ENCODE data around the gene NDUFAF2.
"Not testable (repeated sequence)": the region's sequence is repeated elsewhere in the genome, so short reads cannot be mapped to it uniquely, and the experiment has no call there.

NDUFAF2 gene

DNA sequence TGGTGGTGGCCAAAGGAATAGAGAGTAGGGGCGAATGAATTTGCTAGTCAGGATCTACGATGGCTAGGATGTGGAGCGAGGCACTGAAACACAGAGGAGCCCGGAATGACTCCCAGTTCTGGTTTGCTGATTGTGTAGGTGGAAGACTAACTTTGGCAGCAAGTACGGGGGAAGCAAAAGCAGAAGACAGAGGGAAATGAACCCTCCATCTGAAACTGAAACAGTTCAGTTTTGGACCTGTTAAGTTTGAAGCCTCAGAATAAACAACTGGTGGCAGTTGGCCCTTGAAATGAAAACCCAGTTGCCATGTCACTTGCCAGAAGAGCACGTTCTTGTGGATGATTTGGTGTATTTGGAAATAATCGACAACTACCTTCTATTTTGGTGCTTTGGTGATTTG lies 232.7 kb downstream of the NDUFAF2 start:
- no peak for DNase-seq (ENCODE audit: low read depth in 3 of 3)

DNA sequence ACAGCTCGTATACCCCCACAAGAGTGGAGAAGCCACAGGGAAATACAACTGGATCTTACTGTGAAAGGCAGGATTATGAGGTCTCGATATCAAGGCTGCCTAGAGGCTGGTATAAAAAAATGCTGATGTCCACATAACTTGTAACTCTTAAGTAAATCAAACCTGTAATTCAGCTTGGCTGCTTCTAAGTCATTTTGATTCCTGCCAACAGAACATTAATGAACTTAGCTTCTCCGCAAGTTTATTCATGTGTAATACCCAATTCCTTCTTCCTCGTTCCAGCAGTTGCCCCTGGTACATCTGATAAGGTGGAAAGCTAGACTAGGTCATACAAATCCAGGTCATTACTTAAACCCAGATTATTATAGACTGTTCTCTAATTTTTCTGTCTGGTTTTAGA lies 233.7 kb downstream of the NDUFAF2 start:
- no peak for DNase-seq (ENCODE audit: low read depth in 3 of 3)

DNA sequence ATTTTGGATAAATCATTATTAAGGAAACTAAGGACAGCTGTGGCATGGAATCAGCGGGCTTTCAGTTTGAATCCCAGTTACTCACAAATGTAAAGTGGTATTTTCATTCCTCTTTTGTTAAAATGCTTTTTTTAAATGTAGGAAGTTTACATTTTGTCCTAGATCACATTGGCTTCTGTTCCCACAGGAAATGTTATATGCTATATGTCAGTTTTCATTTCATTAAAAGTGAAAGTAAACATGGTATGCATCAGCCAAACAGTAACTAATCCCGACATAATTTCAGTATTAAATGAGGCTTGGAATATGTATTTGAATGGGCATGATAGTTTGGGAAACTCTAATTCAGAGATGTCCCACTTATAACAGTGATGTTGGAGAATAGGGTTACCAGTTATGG lies 235.9 kb downstream of the NDUFAF2 start:
- DNase-seq (ENCODE audit: low read depth in 3 of 3), result no peak

DNA sequence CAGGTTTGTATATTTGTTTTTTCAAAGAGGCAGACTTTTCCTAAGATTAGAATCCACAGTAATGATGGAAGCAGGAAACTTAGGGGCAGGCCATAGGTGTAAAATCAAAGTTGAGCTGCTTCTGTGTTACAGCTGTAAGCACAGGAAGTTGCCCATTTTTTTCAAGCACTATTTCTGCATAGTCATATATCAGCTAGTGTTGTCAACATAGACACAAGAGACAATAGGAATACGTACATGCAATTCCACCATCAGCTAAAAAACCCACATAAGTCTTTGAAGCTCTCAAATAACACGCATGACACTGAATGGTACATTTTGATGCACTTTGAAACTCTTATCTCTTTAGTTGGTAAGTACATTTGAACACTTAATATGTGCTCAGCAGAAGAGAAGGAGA lies 237.4 kb downstream of the NDUFAF2 start:
- DNase-seq (ENCODE audit: low read depth in 3 of 3), result no peak

DNA sequence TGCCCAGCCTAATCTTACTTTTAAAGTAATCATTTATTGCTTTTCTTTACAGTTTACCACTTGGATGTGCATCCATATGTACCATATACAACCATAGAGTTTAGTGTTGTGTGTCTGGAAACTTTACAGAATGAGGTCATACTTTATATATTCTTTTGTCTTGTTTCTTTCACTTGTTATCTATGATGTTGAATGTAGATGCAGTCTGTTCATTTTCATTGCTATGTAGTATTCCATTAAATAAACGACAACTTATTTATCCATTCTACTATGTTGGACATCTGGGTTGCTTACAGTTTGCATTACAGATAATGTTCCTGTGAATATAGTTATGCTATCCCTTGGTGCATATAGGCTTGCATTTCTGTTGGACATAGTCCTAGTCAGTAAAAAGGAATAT lies 238.5 kb downstream of the NDUFAF2 start:
- DNase-seq (ENCODE audit: low read depth in 3 of 3), result no peak

DNA sequence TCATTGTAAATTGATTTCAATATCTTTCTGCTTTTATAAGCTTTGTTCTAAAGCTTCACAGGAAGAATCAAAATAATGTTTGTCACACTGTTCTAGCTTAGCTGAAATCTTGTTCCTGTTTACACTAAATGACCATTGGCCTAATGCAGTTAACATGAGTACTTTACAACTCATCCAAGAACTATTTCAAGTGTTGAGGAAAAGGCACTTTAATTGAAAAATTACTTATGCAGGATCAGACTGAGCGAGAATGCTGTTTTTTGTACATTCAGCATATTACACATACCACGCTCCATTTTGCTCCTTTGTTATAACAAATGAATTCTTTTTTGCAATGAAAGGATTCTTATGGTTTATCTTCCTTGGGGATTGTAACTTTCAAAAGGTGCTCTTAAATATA lies 239.7 kb downstream of the NDUFAF2 start:
- no peak for DNase-seq (ENCODE audit: low read depth in 3 of 3)

DNA sequence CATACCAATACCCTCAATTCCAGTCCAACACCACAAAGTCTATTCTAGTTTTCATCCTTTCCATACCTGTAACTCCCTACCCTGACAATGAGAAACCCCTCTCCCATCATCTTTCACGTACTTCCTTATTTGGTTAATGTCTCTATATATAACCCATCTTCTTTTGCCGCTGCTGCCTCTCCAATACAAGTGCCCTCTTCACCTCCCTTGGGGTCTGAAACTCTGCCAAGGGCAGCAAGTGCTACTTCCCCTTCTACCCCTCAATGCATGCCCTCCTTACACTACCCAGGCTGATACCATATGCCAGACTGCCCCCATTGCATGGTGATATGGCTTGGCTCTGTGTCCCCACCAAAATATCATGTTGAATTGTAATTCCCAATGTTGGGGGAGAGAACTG lies 241.6 kb downstream of the NDUFAF2 start:
- no peak for DNase-seq (ENCODE audit: low read depth in 3 of 3)

DNA sequence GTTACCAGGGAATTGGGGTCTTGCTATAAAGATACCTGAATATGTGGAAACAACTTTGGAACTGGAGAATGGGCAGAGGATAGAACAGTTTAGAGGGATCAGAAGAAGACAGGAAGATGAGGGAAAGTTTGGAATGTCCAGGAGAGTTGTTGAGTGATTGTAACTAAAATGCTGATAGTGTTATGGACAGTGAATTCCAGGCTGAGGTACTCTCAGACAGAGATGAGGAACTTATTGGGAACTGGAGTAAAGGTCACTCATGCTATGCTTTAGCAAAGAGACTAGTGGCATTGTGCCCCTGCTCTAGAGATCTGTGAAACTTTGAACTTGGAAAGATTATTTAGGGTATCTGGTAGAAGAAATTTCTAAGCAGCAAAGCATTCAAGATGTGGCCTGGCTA lies 242.3 kb downstream of the NDUFAF2 start:
- not testable (repeated sequence) for DNase-seq (ENCODE audit: low read depth in 3 of 3)

DNA sequence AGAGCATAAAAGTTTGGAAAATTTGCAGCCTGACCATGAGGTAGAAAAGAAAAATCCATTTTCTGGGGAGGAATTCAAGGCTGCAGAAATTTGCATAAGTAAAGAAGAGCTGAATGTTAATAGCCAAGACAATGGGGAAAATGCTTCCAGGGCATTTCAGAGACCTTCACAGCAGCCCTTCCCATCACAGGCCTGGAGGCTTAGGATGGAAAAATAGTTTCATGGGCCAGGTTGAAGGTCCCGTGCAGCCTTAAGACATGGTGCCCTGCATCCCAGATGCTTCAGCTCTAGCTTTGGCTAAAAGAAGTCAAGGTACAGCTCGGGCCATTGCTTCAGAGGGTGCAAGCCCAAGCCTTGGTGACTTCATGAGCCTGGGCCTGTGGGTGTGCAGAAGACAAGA lies 242.8 kb downstream of the NDUFAF2 start:
- DNase-seq (ENCODE audit: low read depth in 3 of 3), result not testable (repeated sequence)

DNA sequence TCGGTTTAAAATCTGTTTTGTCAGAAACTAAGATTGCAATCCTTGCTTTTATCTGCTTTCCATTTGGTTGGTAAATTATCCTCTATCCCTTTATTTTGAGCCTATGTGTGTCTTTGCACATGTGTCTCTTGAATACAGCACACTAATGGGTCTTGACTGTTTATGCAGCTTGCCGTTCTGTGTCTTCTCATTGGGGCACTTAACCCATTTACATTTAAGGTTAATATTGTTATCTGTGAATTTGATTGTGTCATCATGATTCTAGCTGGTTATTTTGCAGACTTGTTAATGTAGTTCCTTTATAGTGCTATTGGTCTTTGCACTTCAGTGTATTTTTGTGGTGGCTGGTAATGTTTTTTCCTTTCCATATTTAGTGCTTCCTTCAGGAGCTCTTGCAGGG lies 253.6 kb downstream of the NDUFAF2 start:
- DNase-seq (ENCODE audit: low read depth in 3 of 3), result no peak

DNA sequence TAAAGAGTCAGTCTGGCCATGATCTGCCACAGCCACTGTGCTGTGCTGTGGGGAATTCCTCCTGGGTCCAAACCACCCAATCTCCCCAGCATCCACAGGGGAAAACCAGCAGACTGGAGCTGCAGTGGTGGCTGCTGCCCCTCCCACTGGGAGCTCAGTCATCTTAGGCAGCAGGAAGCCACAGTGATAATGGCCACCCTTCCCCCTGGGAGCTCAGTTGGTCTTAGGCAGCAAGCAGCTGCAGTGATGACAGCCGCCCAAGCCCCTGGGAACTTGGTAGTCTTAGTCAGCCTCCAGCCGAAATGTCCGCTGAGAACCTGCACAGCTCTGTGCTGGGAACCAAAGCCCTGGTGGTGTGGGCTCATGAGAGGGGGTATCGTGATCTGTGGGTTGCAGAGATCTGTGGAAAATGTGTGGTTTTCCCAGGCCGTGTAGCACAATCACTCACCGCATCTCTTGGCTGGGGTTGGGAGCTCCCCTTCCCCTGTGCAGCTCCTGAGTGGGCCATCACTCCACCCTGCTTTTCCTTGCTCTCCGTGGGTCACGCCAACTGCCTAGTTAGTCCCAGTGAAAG lies 255.7 kb downstream of the NDUFAF2 start:
- DNase-seq (ENCODE audit: low read depth in 3 of 3), result no peak

DNA sequence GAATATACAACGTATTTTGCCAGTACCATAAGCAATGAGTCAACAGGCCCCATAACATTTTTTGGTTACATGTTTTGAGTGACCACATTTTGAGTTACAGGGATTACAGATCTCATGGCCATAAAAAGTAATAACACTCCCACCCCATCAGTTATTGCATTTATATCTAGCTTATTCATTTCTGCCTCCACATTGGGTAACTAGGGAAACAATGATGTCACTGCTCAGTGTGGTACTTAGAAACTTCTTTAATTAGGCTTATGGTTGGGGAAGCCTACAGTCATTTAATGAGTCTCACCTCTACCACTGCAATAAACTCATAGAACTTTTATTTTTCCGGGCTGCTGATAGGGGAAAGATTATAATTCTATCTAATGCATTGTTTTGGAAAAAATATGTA lies 257.2 kb downstream of the NDUFAF2 start:
- no peak for DNase-seq (ENCODE audit: low read depth in 3 of 3)
